H1 (cell line): ENCODE data around the gene BCL2A1. TPM values are rescaled to one million over a fixed set of nuclear protein-coding genes. Genes with fewer than 3 reads are reported as not detected.
A peak's percentile ranks its signal among the peaks of the same experiment; 100 is the strongest.

Source experiments
- CTCF ChIA-PET: fragments of 300-600 bp; sonication (Branson Sonifier 250); formaldehyde crosslinking; loops from one replicate; lab custom pipeline; 2021; ENCODE audit not compliant: partially characterized antibody; lab: Charles Lee
- POLR2A ChIA-PET: fragments of 300-600 bp; sonication (Branson Sonifier 250); formaldehyde crosslinking; loops from one replicate; lab custom pipeline; 2021; ENCODE audit warnings: inconsistent platforms; ENCODE audit not compliant: partially characterized antibody; lab: Charles Lee
- DNase-seq, 2 experiments: peaks; one replicate each; pipeline versions ENCODE4 v3.0.0 to v3.0.0-alpha.2; 2010 to 2022; ENCODE audit warnings: low spot score in 2 of 2, low read depth in 1 of 2, mixed read lengths in 1 of 2
- FAIRE-seq: peaks from 2 replicates; lab custom pipeline; 2011; peaks lifted over from hg19 to GRCh38; lab: Jason Lieb, UNC
- H2AFZ ChIP-seq: 2 replicates; pipeline ENCODE4 v1.8.1; 2012; ENCODE audit warnings: low read length, inconsistent platforms
- H2AK5ac ChIP-seq: 2 replicates; pipeline ENCODE4 v1.6.1; 2013; ENCODE audit warnings: low read depth, low read length
- H2BK120ac ChIP-seq: replicated peaks from 2 replicates; pipeline ENCODE3; 2013; ENCODE audit warnings: low read depth, low read length, inconsistent platforms
- H2BK12ac ChIP-seq: 2 replicates; pipeline ENCODE4 v1.6.1; 2013; ENCODE audit warnings: low read depth, low read length
- H2BK15ac ChIP-seq: 2 replicates; pipeline ENCODE4 v1.6.1; 2013; ENCODE audit warnings: low read length
- H2BK20ac ChIP-seq: 2 replicates; pipeline ENCODE4 v1.6.1; 2013; ENCODE audit warnings: low read length
- H2BK5ac ChIP-seq: 2 replicates; pipeline ENCODE4 v1.6.1; 2013; ENCODE audit warnings: low read depth, low read length
- H3K14ac ChIP-seq: 2 replicates; pipeline ENCODE4 v1.6.1; 2013; ENCODE audit warnings: inconsistent platforms; ENCODE audit not compliant: insufficient read length
- H3K18ac ChIP-seq: 2 replicates; pipeline ENCODE4 v1.6.1; 2013; ENCODE audit warnings: low read length; ENCODE audit errors: extremely low read depth
- H3K23ac ChIP-seq: 2 replicates; pipeline ENCODE4 v1.6.1; 2013; ENCODE audit warnings: inconsistent platforms; ENCODE audit not compliant: insufficient read length
- H3K23me2 ChIP-seq: 2 replicates; pipeline ENCODE4 v1.6.1; 2013; ENCODE audit warnings: low read depth, low read length
- H3K27ac ChIP-seq: 2 replicates; pipeline ENCODE4 v1.6.1; 2011; ENCODE audit warnings: low read depth, low read length, inconsistent platforms
- H3K27me3 ChIP-seq, 4 experiments: replicated peaks in 1 of 4; 1 replicate in 1 of 4; 2 replicates in 3 of 4; pipeline versions ENCODE4 v1.6.1 to v1.8.1; 2011 to 2013; ENCODE audit warnings: low read length in 3 of 4, mild to moderate bottlenecking in 3 of 4, inconsistent platforms in 2 of 4, mixed read lengths in 2 of 4, moderate library complexity in 1 of 4; ENCODE audit not compliant: control insufficient read depth in 3 of 4, insufficient read depth in 3 of 4; ENCODE audit errors: extremely low read depth in 1 of 4
- H3K36me3 ChIP-seq, 4 experiments: 2 replicates each; pipeline versions ENCODE4 v1.6.1 to v1.8.1; 2011 to 2013; ENCODE audit warnings: mild to moderate bottlenecking in 4 of 4, low read length in 3 of 4, moderate library complexity in 2 of 4, control low read depth in 1 of 4, inconsistent platforms in 1 of 4; ENCODE audit not compliant: insufficient read depth in 4 of 4, control insufficient read depth in 2 of 4
- H3K4ac ChIP-seq: replicated peaks from 2 replicates; pipeline ENCODE3; 2013; ENCODE audit warnings: low read length, low read depth, mixed read lengths, inconsistent platforms; ENCODE audit not compliant: insufficient read length
- H3K4me1 ChIP-seq, 4 experiments: replicated peaks in 1 of 4; 1 replicate in 1 of 4; 2 replicates in 3 of 4; pipeline versions ENCODE4 v1.6.1 to v1.8.1; 2011 to 2013; ENCODE audit warnings: low read length in 3 of 4, inconsistent platforms in 2 of 4, mixed read lengths in 1 of 4; ENCODE audit not compliant: insufficient read depth in 4 of 4, control insufficient read depth in 3 of 4
- H3K4me2 ChIP-seq, 2 experiments: 2 replicates each; pipeline versions ENCODE4 v1.6.1 to v1.8.1; 2011 to 2013; ENCODE audit warnings: low read depth in 2 of 2, low read length in 2 of 2, control low read depth in 1 of 2, inconsistent platforms in 1 of 2, mild to moderate bottlenecking in 1 of 2; ENCODE audit not compliant: insufficient read depth in 1 of 2
- H3K4me3 ChIP-seq, 4 experiments: fragments of 200-600, 300-600 bp in 1 of 4; sonication (generic), shearing (Covaris generic), sonication (Bioruptor Twin) in 1 of 4; 2 replicates each; pipeline versions ENCODE4 v1.5.1 to v1.8.1; 2011 to 2016; ENCODE audit warnings: low read length in 4 of 4, low read depth in 3 of 4, control low read depth in 2 of 4, inconsistent platforms in 2 of 4, mild to moderate bottlenecking in 2 of 4, mixed read lengths in 1 of 4, moderate library complexity in 1 of 4; ENCODE audit not compliant: insufficient read depth in 2 of 4; ENCODE audit errors: extremely low read depth in 1 of 4
- H3K56ac ChIP-seq: replicated peaks from 2 replicates; pipeline ENCODE3; 2013; ENCODE audit warnings: low read depth, mild to moderate bottlenecking, mixed read lengths, low read length, inconsistent platforms; ENCODE audit not compliant: insufficient read length
- H3K79me1 ChIP-seq: 2 replicates; pipeline ENCODE4 v1.6.1; 2013; ENCODE audit warnings: low read depth, low read length, control low read depth
- H3K79me2 ChIP-seq, 2 experiments: 2 replicates each; pipeline versions ENCODE4 v1.6.1 to v1.8.1; 2012 to 2013; ENCODE audit warnings: low read length in 2 of 2, mild to moderate bottlenecking in 2 of 2, inconsistent platforms in 1 of 2; ENCODE audit not compliant: insufficient read depth in 2 of 2, control insufficient read depth in 1 of 2
- H3K9ac ChIP-seq, 4 experiments: replicated peaks in 1 of 4; 1 replicate in 1 of 4; 2 replicates in 3 of 4; pipeline versions ENCODE4 v1.6.1 to v1.8.1; 2011 to 2013; ENCODE audit warnings: low read depth in 3 of 4, low read length in 3 of 4, control low read depth in 2 of 4, mild to moderate bottlenecking in 2 of 4, moderate library complexity in 2 of 4, inconsistent platforms in 1 of 4; ENCODE audit errors: extremely low read depth in 1 of 4
- H3K9me3 ChIP-seq, 2 experiments: 2 replicates each; pipeline versions ENCODE4 v1.6.1 to v1.8.1; 2012 to 2013; ENCODE audit warnings: mild to moderate bottlenecking in 2 of 2, moderate library complexity in 2 of 2, control low read depth in 1 of 2, inconsistent platforms in 1 of 2, low read depth in 1 of 2, low read length in 1 of 2, mixed read lengths in 1 of 2; ENCODE audit not compliant: insufficient read depth in 2 of 2
- H4K20me1 ChIP-seq, 2 experiments: replicated peaks in 1 of 2; 2 replicates each; pipeline versions ENCODE3 to v1.8.1; 2011 to 2013; ENCODE audit warnings: inconsistent platforms in 2 of 2, low read length in 2 of 2, mild to moderate bottlenecking in 1 of 2; ENCODE audit not compliant: insufficient read depth in 2 of 2, control insufficient read depth in 1 of 2
- H4K5ac ChIP-seq: 2 replicates; pipeline ENCODE4 v1.6.1; 2013; ENCODE audit warnings: low read length, low read depth, mixed read lengths, inconsistent platforms; ENCODE audit not compliant: insufficient read length
- H4K8ac ChIP-seq: 2 replicates; pipeline ENCODE4 v1.8.0; 2013; ENCODE audit warnings: mild to moderate bottlenecking, moderate library complexity, low read length, inconsistent platforms; ENCODE audit not compliant: insufficient read depth; ENCODE audit errors: extremely low read depth
- H4K91ac ChIP-seq: replicated peaks from 2 replicates; pipeline ENCODE3; 2013; ENCODE audit warnings: low read length, mixed read lengths, inconsistent platforms; ENCODE audit not compliant: insufficient read length
- ATF2 ChIP-seq: IDR thresholded peaks from 2 replicates; pipeline ENCODE4 v1.6.1; 2012; ENCODE audit warnings: low read length, inconsistent platforms
- CHD2 ChIP-seq: IDR thresholded peaks from 2 replicates; pipeline ENCODE4 v1.6.1; 2012; ENCODE audit warnings: low read length, improper control_type of control experiment
- POLR2AphosphoS5 ChIP-seq: IDR thresholded peaks from 2 replicates; pipeline ENCODE4 v1.6.1; 2011; ENCODE audit warnings: low read depth, low read length
- SP1 ChIP-seq: IDR thresholded peaks from 2 replicates; pipeline ENCODE4 v1.6.1; 2011; ENCODE audit warnings: low read depth, low read length
- SRF ChIP-seq: IDR thresholded peaks from 2 replicates; pipeline ENCODE4 v1.6.1; 2011; ENCODE audit warnings: mild to moderate bottlenecking, low read depth, low read length, moderate library complexity
- TAF1 ChIP-seq: IDR thresholded peaks from 2 replicates; pipeline ENCODE4 v1.6.1; 2011; ENCODE audit warnings: mild to moderate bottlenecking, low read depth, low read length
- TEAD4 ChIP-seq: IDR thresholded peaks from 2 replicates; pipeline ENCODE4 v1.6.1; 2012; ENCODE audit warnings: low read depth, low read length, inconsistent platforms, mixed read lengths
- whole genome bisulfite sequencing, 2 experiments: shearing (Covaris generic) in 1 of 2; methylation state at CpG; one replicate each; pipeline versions ENCODE4 v1.1.6 to v1.1.7; 2013 to 2015; ENCODE audit warnings: low lambda C conversion rate in 2 of 2, mixed read lengths in 2 of 2, inconsistent platforms in 1 of 2, low coverage in 1 of 2, missing lambda C conversion rate in 1 of 2; ENCODE audit not compliant: insufficient replicate concordance in 2 of 2, insufficient coverage in 1 of 2, insufficient read length in 1 of 2; ENCODE audit errors: extremely low coverage in 1 of 2, missing lambda C conversion rate in 1 of 2; 5-methylcytosine and 5-hydroxymethylcytosine counted together
- polyA plus RNA-seq, 7 experiments: library from polyadenylated mRNA; depleted of rRNA in 3 of 7; stranded (reverse) in 5 of 7; unstranded in 2 of 7; fragments of >200 nt in 5 of 7; fragments of 200-250 nt in 2 of 7; gene quantifications; 1 replicate in 5 of 7; 2 replicates in 1 of 7; 4 replicates in 1 of 7; pipeline versions ENCODE4 v1.2.1 to v1.2.3, GENCODE V29; 2011 to 2013; ENCODE audit warnings: missing spikeins in 2 of 7, mixed read lengths in 2 of 7
- total RNA-seq: library from RNA; stranded (reverse); fragmentation: NEBNext Ultra II Directional; extraction: Animal tissue kit (Norgen Biotek cat#: 25700); gene quantifications from 2 replicates; pipeline ENCODE4 v1.2.1, GENCODE V29; 2021

BCL2A1 gene
- total and polyA plus RNA-seq, 2 of the 8 experiments (the other 6 are each of a cell fraction or from before 2014, with no cell fraction given), result not detected

DNA sequence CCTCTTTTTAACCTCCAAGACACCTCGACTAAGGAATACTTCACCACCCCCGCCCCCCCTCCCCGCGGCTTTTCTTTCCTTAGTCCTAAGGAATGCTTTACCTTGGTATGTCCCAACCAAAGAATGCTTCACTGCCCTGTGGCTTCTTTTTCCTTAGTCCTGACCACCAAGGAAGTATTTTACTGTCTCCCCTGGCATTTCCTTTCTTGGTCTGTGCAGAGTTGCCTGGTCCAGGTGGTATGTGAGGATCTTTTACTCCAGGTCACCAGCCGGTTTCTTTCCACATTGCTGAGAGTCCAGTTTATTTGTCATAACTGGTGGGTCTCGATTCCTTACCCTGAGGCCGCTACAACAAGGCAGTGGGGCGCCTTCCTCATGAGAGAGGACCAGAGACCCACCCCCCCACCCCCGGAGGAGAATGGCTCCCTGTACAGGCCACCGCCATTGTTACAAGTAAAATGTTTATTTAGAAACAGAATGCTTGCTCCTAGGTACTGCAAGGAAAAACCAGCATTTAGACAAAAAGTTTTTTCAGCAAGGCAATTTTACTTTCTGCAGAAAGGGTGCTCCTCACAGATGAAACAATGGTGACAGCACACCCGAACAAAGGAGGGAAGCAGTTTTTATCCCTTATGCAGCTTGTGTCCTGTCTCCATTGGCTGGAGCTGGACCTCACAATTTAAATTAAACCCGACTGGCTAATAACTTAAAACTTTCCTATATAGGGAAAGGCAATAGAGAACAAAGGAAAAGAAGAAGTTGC is 51.1 kb downstream of the BCL2A1 start:
- no peak overlapping the region for H2BK120ac ChIP-seq
- 0 out of 2 replicates have a peak overlapping the region, but pooled peaks have one; percentile 16 for H2BK15ac ChIP-seq
- H3K23me2 ChIP-seq, result peaks cover 9% of the 10 kb centered on the region; the same call in 1 of the 2 replicates
- no peak overlapping the region for H3K4ac ChIP-seq
- peak overlapping the region in 3 of 4 experiments; percentile 14 to 56 (median 23); a peak in 4 of 8 replicates for H3K4me3 ChIP-seq
- H3K23ac ChIP-seq, result no peak overlapping the region
- H3K27ac ChIP-seq, result peak overlapping the region; percentile 94
- peak; percentile 71; the same call in 1 of the 2 replicates for TF ChIP-seq TEAD4
- TF ChIP-seq POLR2AphosphoS5, result peak; percentile 33; the same call in 1 of the 2 replicates
- TF ChIP-seq CHD2, result no peak
- TF ChIP-seq ATF2, result no peak
- peak; percentile 36; the same call in 1 of the 2 replicates for TF ChIP-seq SRF
- TF ChIP-seq TAF1, result peak; percentile 22; the same call in 1 of the 2 replicates
- peak; percentile 44; the same call in 1 of the 2 replicates for TF ChIP-seq SP1
- TF ChIP-seq, all 59 proteins: peak for 5
- no peaks in the 10 kb centered on the region for H3K9me3 ChIP-seq
- peaks cover 11 to 38% of the 10 kb centered on the region in 2 experiments; a peak in 3 of 4 replicates for H3K79me2 ChIP-seq
- peak overlapping the region; percentile 55 to 80; a peak in 3 of 4 replicates for H3K4me2 ChIP-seq
- H4K5ac ChIP-seq, result no peak overlapping the region
- H2AFZ ChIP-seq, result no peak overlapping the region
- H2BK20ac ChIP-seq, result no peak overlapping the region
- peak overlapping the region in 3 of 4 experiments; percentile 34 to 65 (median 58); a peak in 4 of 7 replicates for H3K9ac ChIP-seq
- no peak overlapping the region for H3K56ac ChIP-seq
- peaks cover 0 to 35% (median 0%) of the 10 kb centered on the region in 4 experiments; a peak in 2 of 8 replicates for H3K36me3 ChIP-seq
- no peak for DNase-seq
- no peak overlapping the region for H3K14ac ChIP-seq
- 20% methylated on average over 9 of the region's 12 CpGs; no CpG with 5 or more reads in 1 of the 2 experiments for whole genome bisulfite sequencing, 2 experiments
- FAIRE-seq, result peak; percentile 24
- H2AK5ac ChIP-seq, result 0 out of 2 replicates have a peak overlapping the region, but pooled peaks have one; percentile 28
- H3K4me1 ChIP-seq, result peaks cover 0 to 28% (median 11%) of the 10 kb centered on the region in 4 experiments; a peak in 5 of 7 replicates
- no peaks in the 10 kb centered on the region for H3K27me3 ChIP-seq
- peaks cover 6% of the 10 kb centered on the region; the same call in 1 of the 2 replicates for H3K79me1 ChIP-seq
- ChIA-PET POLR2A (interaction anchor here (0.6 to 4.4 kb wide), 4 partner anchors 23 to 127 kb away, joined by 3 to 42 read pairs (median 5); partner anchors contain the start of gene MTHFS), CTCF (interaction anchor here (0.6 kb wide), 1 partner anchor 32 kb away, joined by 3 read pairs; no protein-coding TSS in a partner anchor)
- H2BK5ac ChIP-seq, result peak overlapping the region; percentile 95
- H4K91ac ChIP-seq, result no peak overlapping the region
- H2BK12ac ChIP-seq, result peak overlapping the region; percentile 44; the same call in 1 of the 2 replicates
- H4K8ac ChIP-seq, result no peak overlapping the region
- H4K20me1 ChIP-seq, result no peaks in the 10 kb centered on the region
- H3K18ac ChIP-seq, result no peak overlapping the region; the same call in 1 of the 2 replicates
